ENCODE data around the gene FBXL4. TPM values are rescaled to one million over a fixed set of nuclear protein-coding genes. Genes with fewer than 3 reads are reported as not detected.

The FBXL4 gene
- total and polyA plus RNA-seq, 2 experiments from 2014 or later, result 7.2 to 12.7 TPM

GRCh38 chr6:98941319-98941718 lies 6.4 kb downstream of the FBXL4 start:
- Histone ChIP-seq H3K27ac (no peak overlapping the region), H3K9me3 (ENCODE audit: low read depth) (no peaks in the 10 kb centered on the region), H3K36me3 (no peaks in the 10 kb centered on the region), H3K27me3 (no peaks in the 10 kb centered on the region), H3K4me1 (ENCODE audit: low read depth) (no peaks in the 10 kb centered on the region), H3K4me3 (no peak overlapping the region)
- no peak for TF ChIP-seq CTCF (IDR thresholded peaks at IDR 0.05; ENCODE audit: low read depth, low read length)
- DNase-seq (ENCODE audit: low read depth in 1 of 2, low spot score in 1 of 2), result peak in 1 of 2 donors; percentile 6

GRCh38 chr6:98937351-98937750 lies 10.4 kb downstream of the FBXL4 start:
- Histone ChIP-seq H3K27me3 (no peaks in the 10 kb centered on the region), H3K9me3 (ENCODE audit: low read depth) (no peaks in the 10 kb centered on the region), H3K4me3 (no peak overlapping the region), H3K27ac (no peak overlapping the region), H3K4me1 (ENCODE audit: low read depth) (no peaks in the 10 kb centered on the region), H3K36me3 (no peaks in the 10 kb centered on the region)
- TF ChIP-seq CTCF (IDR thresholded peaks at IDR 0.05; ENCODE audit: low read depth, low read length), result no peak
- no peak for DNase-seq (ENCODE audit: low read depth in 1 of 2, low spot score in 1 of 2)

- H3K4me1 ChIP-seq (ENCODE audit: low read depth), result no peaks in the 10 kb centered on the region
- no peaks in the 10 kb centered on the region for H3K27me3 ChIP-seq
- H3K9me3 ChIP-seq (ENCODE audit: low read depth), result no peaks in the 10 kb centered on the region
- no peaks in the 10 kb centered on the region for H3K36me3 ChIP-seq
- H3K4me3 ChIP-seq, result no peak overlapping the region
- no peak for TF ChIP-seq CTCF (IDR thresholded peaks at IDR 0.05; ENCODE audit: low read depth, low read length)
- H3K27ac ChIP-seq, result no peak overlapping the region
- DNase-seq (ENCODE audit: low read depth in 1 of 2, low spot score in 1 of 2), result no peak
Observed at GRCh38 chr6:98932381-98932780, 15.4 kb downstream of the FBXL4 start.

- Histone ChIP-seq H3K4me1 (ENCODE audit: low read depth) (no peaks in the 10 kb centered on the region), H3K27me3 (no peaks in the 10 kb centered on the region), H3K36me3 (peaks cover 1% of the 10 kb centered on the region), H3K27ac (no peak overlapping the region), H3K4me3 (no peak overlapping the region), H3K9me3 (ENCODE audit: low read depth) (no peaks in the 10 kb centered on the region)
- TF ChIP-seq CTCF (IDR thresholded peaks at IDR 0.05; ENCODE audit: low read depth, low read length), result no peak
- DNase-seq (ENCODE audit: low read depth in 1 of 2, low spot score in 1 of 2), result no peak
Observed at GRCh38 chr6:98931696-98932095, 16.1 kb downstream of the FBXL4 start.

- no peaks in the 10 kb centered on the region for H3K9me3 ChIP-seq (ENCODE audit: low read depth)
- peaks cover 6% of the 10 kb centered on the region for H3K36me3 ChIP-seq
- H3K27ac ChIP-seq, result no peak overlapping the region
- no peak for TF ChIP-seq CTCF (IDR thresholded peaks at IDR 0.05; ENCODE audit: low read depth, low read length)
- H3K27me3 ChIP-seq, result no peaks in the 10 kb centered on the region
- no peak overlapping the region for H3K4me3 ChIP-seq
- no peaks in the 10 kb centered on the region for H3K4me1 ChIP-seq (ENCODE audit: low read depth)
- DNase-seq (ENCODE audit: low read depth in 1 of 2, low spot score in 1 of 2), result no peak
Observed at GRCh38 chr6:98929498-98930060, 18.2 kb downstream of the FBXL4 start.

Data from cardiac muscle cell (in vitro differentiated cells and primary cell).